Measurements from ENCODE around the gene NFKB1. TPM values are rescaled to one million over a fixed set of nuclear protein-coding genes. Genes with fewer than 3 reads are reported as not detected.

Gene NFKB1
- total and polyA plus RNA-seq, 5 experiments from 2014 or later: 27.5 to 101 (median 82.2) TPM

DNA sequence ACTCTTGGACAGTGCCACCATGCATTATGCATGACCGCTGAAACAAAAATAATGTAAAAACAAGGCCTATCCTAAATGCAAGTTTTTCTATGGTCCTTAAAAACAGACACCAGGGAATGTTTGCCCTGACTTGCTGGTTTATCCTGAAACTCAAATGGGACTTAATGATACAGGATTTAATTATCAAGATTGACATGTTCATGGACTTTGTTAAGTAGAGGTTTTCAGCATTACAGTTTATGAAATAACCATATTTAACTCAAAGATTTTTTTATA lies 1.3 kb downstream of the NFKB1 start:
- Mint-ChIP-seq H3K4me1 (peaks cover 7 to 53% (median 35%) of the 10 kb centered on the region in 4 donors), H3K9me3 (peaks cover 0 to 4% (median 0%) of the 10 kb centered on the region in 9 donors), H3K36me3 (peaks cover 0 to 7% (median 0%) of the 10 kb centered on the region in 3 donors), H3K4me3 (peak overlapping the region; percentile 89 to 99 (median 94)), H3K27ac (peak overlapping the region; percentile 87 to 100 (median 97)), H3K27me3 (no peaks in the 10 kb centered on the region)
- DNase-seq: no peak
- no peak for ATAC-seq
- POLR2A ChIA-PET: interaction anchor here (1.0 to 4.0 kb wide), 10 partner anchors 16 to 574 kb away, joined by 3 to 31 read pairs (median 5); partner anchors contain the start of genes MANBA, SLC9B2 and UBE2D3

DNA sequence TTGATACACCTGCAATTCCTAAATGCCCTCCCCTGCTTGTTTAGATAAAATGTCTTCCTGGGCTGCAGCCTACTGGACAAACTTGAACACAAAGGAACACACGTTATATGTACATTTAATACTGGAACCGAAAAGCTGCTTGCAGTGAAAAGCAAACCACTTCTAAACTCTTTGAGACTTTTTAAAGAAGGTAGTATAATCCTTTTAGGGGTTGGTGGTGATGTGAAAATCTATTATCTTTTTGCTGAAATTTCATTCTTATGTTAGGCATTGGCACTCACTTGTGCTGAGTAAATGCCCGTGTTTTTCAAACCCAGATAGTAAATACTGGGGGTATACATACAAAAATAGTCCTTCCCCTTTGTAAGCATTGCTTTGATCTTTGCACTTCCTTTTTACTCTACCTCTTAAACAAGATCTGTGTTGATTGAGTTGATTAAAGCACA lies 2.2 kb downstream of the NFKB1 start:
- peaks cover 0 to 11% (median 0%) of the 10 kb centered on the region in 3 donors for H3K36me3 Mint-ChIP-seq
- DNase-seq: peak in 3 of 10 donors; percentile 31 to 40 (median 37)
- H3K9me3 Mint-ChIP-seq: peaks cover 0 to 4% (median 0%) of the 10 kb centered on the region in 9 donors
- peaks cover 9 to 60% (median 41%) of the 10 kb centered on the region in 4 donors for H3K4me1 Mint-ChIP-seq
- H3K27ac Mint-ChIP-seq: peak overlapping the region; percentile 87 to 99 (median 97)
- no peak for ATAC-seq
- H3K4me3 Mint-ChIP-seq: peak overlapping the region; percentile 89 to 99 (median 94)
- no peaks in the 10 kb centered on the region for H3K27me3 Mint-ChIP-seq
- POLR2A ChIA-PET: interaction anchor here (1.2 to 4.0 kb wide), 5 partner anchors 25 to 324 kb away, joined by 3 to 31 read pairs (median 19); partner anchors contain the start of gene UBE2D3

DNA sequence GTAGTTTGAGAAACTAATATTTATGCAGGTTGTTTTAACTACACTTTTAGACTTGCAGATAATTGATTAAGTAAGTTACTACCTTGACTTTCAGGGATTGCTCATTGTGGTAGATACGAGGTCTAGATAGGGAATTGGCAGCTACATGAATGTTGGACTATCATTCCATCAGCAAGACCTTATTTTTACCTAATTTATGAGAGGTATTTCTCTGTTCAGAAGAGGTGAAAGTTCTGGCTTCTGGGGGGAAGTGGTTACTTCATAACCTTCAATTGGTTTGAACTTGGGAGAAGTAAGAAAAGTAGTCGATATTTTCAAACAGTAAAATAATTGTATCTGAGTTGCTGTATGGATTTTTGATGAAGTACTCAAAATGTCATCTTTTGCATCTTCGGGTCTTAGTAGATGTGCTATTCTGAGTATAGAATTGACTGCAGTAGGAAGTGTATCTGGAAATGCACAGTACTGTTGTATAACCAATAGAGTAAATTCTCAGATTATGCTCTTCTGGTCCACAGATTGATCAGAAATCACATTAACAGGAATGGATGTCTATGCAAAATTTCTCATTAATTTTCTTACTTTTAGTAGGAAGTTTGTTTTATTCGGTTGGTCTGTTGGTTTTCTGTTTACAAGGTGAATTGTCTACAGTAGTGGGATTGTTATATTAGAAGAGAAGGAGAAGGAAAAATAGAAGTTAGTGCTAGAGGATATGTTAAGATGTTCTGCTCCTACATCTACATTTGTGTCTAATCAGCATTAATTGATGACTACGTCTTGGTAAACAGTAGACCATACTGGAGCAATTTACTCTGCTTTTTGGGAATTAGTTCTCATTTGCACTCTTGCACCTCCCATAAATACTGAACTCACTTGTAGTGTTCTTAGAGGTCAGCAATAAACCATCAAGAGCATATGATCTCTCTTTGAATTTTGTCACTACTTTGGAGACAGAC lies 3.0 kb downstream of the NFKB1 start:
- H3K4me3 Mint-ChIP-seq: peak overlapping the region; percentile 89 to 99 (median 94)
- ATAC-seq (no peak), DNase-seq (peak in 2 of 10 donors; percentile 22 to 41)
- peaks cover 0 to 2% (median 0%) of the 10 kb centered on the region in 9 donors for H3K9me3 Mint-ChIP-seq
- peaks cover 9 to 68% (median 48%) of the 10 kb centered on the region in 4 donors for H3K4me1 Mint-ChIP-seq
- peaks cover 0 to 11% (median 0%) of the 10 kb centered on the region in 3 donors for H3K36me3 Mint-ChIP-seq
- POLR2A ChIA-PET: interaction anchor here (1.2 to 4.0 kb wide), 2 partner anchors 24 to 136 kb away, joined by 3 to 31 read pairs; no protein-coding TSS in a partner anchor
- H3K27me3 Mint-ChIP-seq: no peaks in the 10 kb centered on the region
- peak overlapping the region; percentile 87 to 99 (median 97) for H3K27ac Mint-ChIP-seq

DNA sequence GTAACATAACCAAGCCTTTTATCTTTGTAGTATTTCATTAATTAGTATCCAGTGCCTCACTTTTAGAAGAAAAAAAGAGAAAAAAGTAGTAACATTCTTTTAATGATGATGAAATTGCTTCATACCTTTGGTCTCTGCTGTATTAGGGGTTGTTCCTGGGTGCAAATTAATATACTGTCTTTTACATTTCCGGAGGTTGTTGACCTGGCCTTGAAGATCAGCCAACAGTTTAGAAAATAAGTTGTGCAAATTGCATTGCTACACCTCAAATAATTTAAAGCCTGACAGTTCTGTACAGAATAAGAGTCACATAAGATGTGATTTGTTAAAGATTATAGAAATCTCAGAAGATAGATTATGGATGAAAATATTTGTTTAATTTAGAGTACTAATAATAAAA lies 3.8 kb downstream of the NFKB1 start:
- no peaks in the 10 kb centered on the region for H3K27me3 Mint-ChIP-seq
- H3K4me3 Mint-ChIP-seq: peak overlapping the region; percentile 59 to 97 (median 92)
- peaks cover 0 to 14% (median under 1%) of the 10 kb centered on the region in 3 donors for H3K36me3 Mint-ChIP-seq
- H3K9me3 Mint-ChIP-seq: peaks cover 0 to 2% (median 0%) of the 10 kb centered on the region in 9 donors
- ATAC-seq (no peak), DNase-seq (no peak)
- peak overlapping the region in 6 of 10 donors; percentile 26 to 87 (median 75) for H3K27ac Mint-ChIP-seq
- H3K4me1 Mint-ChIP-seq: peaks cover 16 to 75% (median 56%) of the 10 kb centered on the region in 4 donors
- POLR2A ChIA-PET: interaction anchor here (0.9 kb wide), 1 partner anchor 121 kb away, joined by 3 read pairs; no protein-coding TSS in a partner anchor

DNA sequence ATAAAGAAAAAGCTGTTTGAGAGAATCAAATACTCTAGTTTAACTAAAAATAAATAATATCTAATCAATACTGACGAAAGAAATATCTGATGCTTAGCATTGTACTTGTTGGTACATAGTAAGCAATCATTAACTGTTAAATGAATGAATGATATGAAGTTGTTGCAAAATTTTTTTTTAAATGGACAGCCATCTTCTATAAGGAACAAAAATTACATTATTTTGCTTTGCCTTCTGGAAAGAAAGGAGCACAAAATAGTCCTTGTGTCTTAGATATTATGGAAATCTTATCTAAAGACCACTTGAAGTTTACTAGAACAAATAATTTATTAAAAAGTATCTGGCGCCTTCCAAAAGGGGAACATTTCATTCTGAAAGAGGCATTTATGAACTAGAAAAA lies 4.5 kb downstream of the NFKB1 start:
- POLR2A ChIA-PET: interaction anchor here (0.9 kb wide), 1 partner anchor 120 kb away, joined by 3 read pairs; no protein-coding TSS in a partner anchor
- DNase-seq (no peak), ATAC-seq (no peak)
- Mint-ChIP-seq H3K4me1 (peaks cover 18 to 75% (median 57%) of the 10 kb centered on the region in 4 donors), H3K27me3 (no peaks in the 10 kb centered on the region), H3K27ac (no peak overlapping the region), H3K36me3 (peaks cover 0 to 22% (median 2%) of the 10 kb centered on the region in 3 donors), H3K9me3 (peaks cover 0 to 2% (median 0%) of the 10 kb centered on the region in 9 donors), H3K4me3 (no peak overlapping the region)

DNA sequence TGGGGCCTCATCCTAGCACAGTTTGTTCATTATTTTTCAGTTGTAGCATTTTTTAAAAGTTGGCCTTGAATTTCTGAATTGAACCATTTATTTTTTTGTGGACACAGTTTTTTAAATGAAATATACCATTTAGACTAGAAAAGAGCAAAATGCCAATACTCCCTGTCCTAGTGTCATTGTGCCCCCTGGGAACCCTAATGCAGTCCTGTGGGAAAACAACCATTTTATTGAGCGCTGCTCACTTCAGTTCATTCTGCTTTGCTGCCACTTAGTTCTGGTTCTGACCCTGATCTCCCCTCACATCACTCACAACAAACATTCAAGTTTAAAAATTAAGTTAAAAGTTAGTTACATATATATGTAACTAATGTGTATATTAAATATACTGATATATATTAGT lies 5.4 kb downstream of the NFKB1 start:
- POLR2A ChIA-PET: interaction anchor here (1.6 kb wide), 1 partner anchor 22 kb away, joined by 4 read pairs; no protein-coding TSS in a partner anchor
- no peaks in the 10 kb centered on the region for H3K27me3 Mint-ChIP-seq
- DNase-seq (no peak), ATAC-seq (no peak)
- peaks cover 0 to 29% (median 6%) of the 10 kb centered on the region in 3 donors for H3K36me3 Mint-ChIP-seq
- peaks cover 19 to 81% (median 64%) of the 10 kb centered on the region in 4 donors for H3K4me1 Mint-ChIP-seq
- H3K9me3 Mint-ChIP-seq: peaks cover 0 to 2% (median 0%) of the 10 kb centered on the region in 9 donors
- H3K27ac Mint-ChIP-seq: peak overlapping the region in 5 of 10 donors; percentile 34 to 86 (median 47)
- peak overlapping the region in 6 of 10 donors; percentile 13 to 71 (median 36) for H3K4me3 Mint-ChIP-seq

DNA sequence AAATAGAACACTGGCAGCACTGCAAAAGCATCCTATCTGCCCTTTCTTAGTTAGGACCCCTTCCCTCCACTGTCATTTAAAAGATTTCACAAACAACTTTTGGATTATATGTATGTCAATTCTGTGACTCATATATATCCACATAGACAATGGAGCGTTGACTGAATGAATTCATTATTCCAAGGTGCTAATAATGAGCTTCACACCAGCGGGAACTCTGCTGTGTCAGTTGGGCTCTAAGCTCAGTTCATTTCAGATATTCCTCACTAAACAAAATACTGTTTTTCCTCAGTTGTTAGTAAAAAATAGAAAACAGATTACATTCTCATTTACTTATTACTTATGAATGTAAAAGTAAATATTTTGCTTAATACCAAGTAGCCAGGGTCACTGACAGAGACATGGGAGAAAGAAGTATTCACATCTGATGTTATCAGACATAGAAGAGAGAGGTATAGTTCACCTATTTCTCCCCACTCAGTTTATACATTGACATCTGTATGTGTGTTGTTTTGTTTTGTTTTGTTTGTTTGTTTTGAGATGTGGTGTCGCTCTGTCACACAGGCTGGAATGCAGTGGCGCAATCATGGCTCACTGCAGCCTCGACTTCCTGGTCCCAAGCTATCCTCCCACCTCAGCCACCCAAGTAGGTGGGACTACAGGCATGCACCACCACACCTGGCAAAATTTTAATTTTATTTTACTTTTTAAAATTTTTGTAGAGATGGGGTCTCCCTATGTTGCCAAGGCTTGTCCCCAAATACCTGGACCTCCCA lies 10.9 kb downstream of the NFKB1 start:
- ATAC-seq (no peak), DNase-seq (no peak)
- H3K27ac Mint-ChIP-seq: peak overlapping the region in 7 of 10 donors; percentile 5 to 78 (median 33)
- H3K36me3 Mint-ChIP-seq: peaks cover 25 to 64% (median 45%) of the 10 kb centered on the region in 3 donors
- peaks cover 19 to 67% (median 58%) of the 10 kb centered on the region in 4 donors for H3K4me1 Mint-ChIP-seq
- peaks cover 7 to 30% (median 24%) of the 10 kb centered on the region in 9 donors for H3K9me3 Mint-ChIP-seq
- H3K27me3 Mint-ChIP-seq: no peaks in the 10 kb centered on the region
- POLR2A ChIA-PET: interaction anchor here (0.6 to 1.1 kb wide), 4 partner anchors 10 to 141 kb away, joined by 3 to 4 read pairs (median 3); no protein-coding TSS in a partner anchor
- H3K4me3 Mint-ChIP-seq: no peak overlapping the region

DNA sequence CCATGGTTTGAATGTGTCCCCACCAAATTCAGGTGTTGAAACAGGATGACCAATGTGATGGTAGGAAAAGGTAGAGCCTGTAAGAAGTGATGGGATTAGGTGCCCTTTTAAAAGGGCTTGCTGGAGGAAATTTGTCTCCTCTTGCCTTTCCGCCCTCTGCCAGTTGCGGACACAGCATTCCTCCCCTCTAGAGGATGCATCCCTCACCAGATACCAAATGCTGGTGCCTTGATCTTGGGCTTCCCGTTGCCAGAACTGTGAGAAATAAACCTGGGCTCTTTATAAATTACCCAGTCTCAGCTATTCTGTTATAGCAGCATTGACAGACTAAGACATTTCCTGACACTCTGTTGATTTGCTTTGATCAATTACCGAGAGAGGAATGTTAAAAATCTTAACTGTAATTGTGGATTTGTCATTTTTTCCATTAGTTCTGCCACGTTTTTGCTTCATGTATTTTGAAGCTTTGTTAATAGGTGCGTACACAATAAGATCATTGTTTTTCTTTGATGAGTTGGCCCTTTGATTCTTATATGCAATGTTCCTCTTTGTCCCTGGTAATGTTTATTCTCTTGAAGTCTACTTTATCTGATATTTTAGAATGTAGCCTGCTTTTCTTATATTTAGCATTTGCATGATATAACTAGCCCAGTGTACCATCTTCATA lies 13.3 kb downstream of the NFKB1 start:
- Mint-ChIP-seq H3K4me3 (peak overlapping the region in 1 of 10 donors; percentile 26), H3K36me3 (peaks cover 28 to 65% (median 47%) of the 10 kb centered on the region in 3 donors), H3K27ac (peak overlapping the region in 8 of 10 donors; percentile 1 to 85 (median 55)), H3K4me1 (peaks cover 28 to 67% (median 58%) of the 10 kb centered on the region in 4 donors), H3K27me3 (no peaks in the 10 kb centered on the region), H3K9me3 (peaks cover 7 to 33% (median 24%) of the 10 kb centered on the region in 9 donors)
- ATAC-seq (no peak), DNase-seq (no peak)
- POLR2A ChIA-PET: no interaction called here

DNA sequence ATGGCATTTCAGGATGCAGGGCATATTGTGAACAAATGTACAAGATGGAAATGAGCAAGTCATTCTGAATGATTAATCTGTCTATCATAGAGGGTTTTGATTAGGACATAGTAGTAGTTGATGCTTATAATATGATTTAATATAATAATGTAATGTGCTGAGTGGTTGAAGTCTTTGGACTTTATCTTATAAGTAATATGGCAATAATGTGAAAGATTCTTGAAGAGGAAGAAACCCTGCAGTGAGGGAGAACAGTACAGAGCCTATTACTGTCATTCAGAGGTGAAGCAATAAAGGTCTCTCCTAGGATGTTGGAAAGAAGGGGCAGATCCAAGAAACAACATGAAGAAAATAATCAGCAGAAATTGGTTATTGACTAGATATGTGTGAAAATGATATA lies 16.6 kb downstream of the NFKB1 start:
- H3K27ac Mint-ChIP-seq: peak overlapping the region; percentile 64 to 98 (median 94)
- DNase-seq (no peak), ATAC-seq (no peak)
- POLR2A ChIA-PET: no interaction called here
- H3K4me3 Mint-ChIP-seq: peak overlapping the region in 8 of 10 donors; percentile 34 to 74 (median 58)
- H3K27me3 Mint-ChIP-seq: no peaks in the 10 kb centered on the region
- peaks cover 28 to 41% (median 33%) of the 10 kb centered on the region in 3 donors for H3K36me3 Mint-ChIP-seq
- H3K4me1 Mint-ChIP-seq: peaks cover 38 to 71% (median 64%) of the 10 kb centered on the region in 4 donors
- peaks cover 7 to 33% (median 24%) of the 10 kb centered on the region in 9 donors for H3K9me3 Mint-ChIP-seq

DNA sequence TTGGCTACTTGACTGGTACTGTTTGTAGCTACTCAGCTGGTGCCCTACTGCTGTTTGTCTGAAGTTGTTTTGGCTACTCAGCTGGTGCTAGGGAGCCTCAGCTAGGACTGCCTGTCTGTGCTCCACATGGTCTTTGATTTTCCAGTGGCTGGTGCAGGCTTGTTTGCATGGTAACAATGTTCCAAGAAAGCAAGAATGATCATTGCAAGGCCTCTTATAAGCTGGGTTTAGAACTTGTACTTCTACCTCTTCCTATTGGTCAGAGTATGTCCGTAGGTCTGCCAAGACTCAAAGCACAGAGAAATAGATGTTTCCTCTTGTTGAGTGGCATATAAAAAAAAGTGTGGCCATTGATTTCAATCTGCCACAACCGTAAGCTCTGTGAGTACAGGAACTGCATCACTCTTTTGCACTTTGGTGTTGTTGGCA lies 17.6 kb downstream of the NFKB1 start:
- H3K4me1 Mint-ChIP-seq: peaks cover 45 to 77% (median 71%) of the 10 kb centered on the region in 4 donors
- H3K36me3 Mint-ChIP-seq: peaks cover 26 to 35% (median 28%) of the 10 kb centered on the region in 3 donors
- DNase-seq: peak in 8 of 10 donors; percentile 13 to 77 (median 70)
- H3K27me3 Mint-ChIP-seq: no peaks in the 10 kb centered on the region
- H3K4me3 Mint-ChIP-seq: peak overlapping the region; percentile 15 to 81 (median 66)
- peaks cover 7 to 29% (median 24%) of the 10 kb centered on the region in 9 donors for H3K9me3 Mint-ChIP-seq
- H3K27ac Mint-ChIP-seq: peak overlapping the region; percentile 73 to 98 (median 94)
- POLR2A ChIA-PET: interaction anchor here (1.2 to 1.7 kb wide), 2 partner anchors 17 to 18 kb away, joined by 3 to 5 read pairs; partner anchors contain the start of gene NFKB1
- peak; percentile 68 to 85 for ATAC-seq

DNA sequence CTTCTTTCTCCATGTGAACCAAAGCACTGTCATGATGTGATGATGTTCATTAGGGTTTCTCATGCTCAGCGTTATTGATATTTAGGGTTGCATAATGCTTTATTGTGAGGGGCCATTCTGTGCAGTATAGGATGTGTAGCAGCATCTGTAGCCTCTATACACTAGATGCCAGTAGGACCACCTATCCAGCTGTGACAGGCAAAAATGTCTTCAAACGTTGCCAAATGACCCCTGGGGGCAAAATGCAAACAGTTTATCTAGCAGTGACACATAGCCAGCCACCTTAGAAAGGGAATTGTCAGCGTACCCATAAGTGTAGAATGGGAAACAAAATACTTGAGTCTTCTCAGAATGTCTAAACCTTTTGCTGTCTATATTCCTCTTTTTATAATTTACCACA lies 18.8 kb downstream of the NFKB1 start:
- Mint-ChIP-seq H3K4me3 (peak overlapping the region in 8 of 10 donors; percentile 4 to 47 (median 25)), H3K27ac (peak overlapping the region; percentile 54 to 98 (median 90))

More for the DNA sequence above, 18.8 kb downstream of the NFKB1 start:
- H3K36me3 Mint-ChIP-seq: peaks cover 19 to 30% (median 23%) of the 10 kb centered on the region in 3 donors
- peaks cover 49 to 79% (median 76%) of the 10 kb centered on the region in 4 donors for H3K4me1 Mint-ChIP-seq
- H3K27me3 Mint-ChIP-seq: no peaks in the 10 kb centered on the region
- DNase-seq (no peak), ATAC-seq (no peak)
- H3K9me3 Mint-ChIP-seq: peaks cover 4 to 22% (median 17%) of the 10 kb centered on the region in 9 donors
- POLR2A ChIA-PET: interaction anchor here (1.7 kb wide), 1 partner anchor 19 kb away, joined by 5 read pairs; the partner anchor contains the start of gene NFKB1
